Ovary (tissue), 3 donors: ENCODE measurements around the gene MNAT1.

Source experiments
- CTCF ChIP-seq, 3 donors: fragments of 450-650 bp in 2 of 3; fragments of 200-600 bp in 1 of 3; IDR thresholded peaks; one replicate each; pipeline versions ENCODE4 v1.5.1 to v1.8.0; 2016 to 2022; ENCODE audit warnings: antibody characterized with exemption in 3 of 3, mild to moderate bottlenecking in 1 of 3
- EP300 ChIP-seq: sonication (generic); formaldehyde crosslinking; IDR thresholded peaks from one replicate; pipeline ENCODE4 v1.6.1; 2017; ENCODE audit warnings: antibody characterized with exemption
- donor health status: DM: no; HTN: no; CAD: no.

- TF ChIP-seq CTCF (IDR thresholded peaks at IDR 0.05) = no peak
- TF ChIP-seq EP300 = no peak
Measured at GRCh38 chr14:60925286-60925685, 190.7 kb downstream of the MNAT1 start.
